ENCODE data around the gene KIF1B.

GRCh38 chr1:10178597-10179405, 31.6 kb upstream of the KIF1B start:
- TF ChIP-seq CTCF (IDR thresholded peaks at IDR 0.05): no peak
- no peak for TF ChIP-seq EP300 (IDR thresholded peaks at IDR 0.05; ENCODE audit: borderline replicate concordance in 1 of 2, low read depth in 1 of 2, low read length in 1 of 2)

All from SK-N-SH (cell line).